H1 (cell line): Measurements from ENCODE around the gene ASCL5. TPM values are rescaled to one million over a fixed set of nuclear protein-coding genes. Genes with fewer than 3 reads are reported as not detected.

Experiments
- BACH1 ChIP-seq: IDR thresholded peaks from 2 replicates; pipeline ENCODE4 v1.6.1; 2012; ENCODE audit warnings: low read length, improper control_type of control experiment
- NANOG ChIP-seq: IDR thresholded peaks from 2 replicates; pipeline ENCODE4 v1.6.1; 2011; ENCODE audit warnings: low read length, low read depth, mild to moderate bottlenecking, inconsistent platforms; ENCODE audit not compliant: insufficient read depth, poor library complexity, severe bottlenecking
- polyA plus RNA-seq, 7 experiments: library from polyadenylated mRNA; depleted of rRNA in 3 of 7; stranded (reverse) in 5 of 7; unstranded in 2 of 7; fragments of >200 nt in 5 of 7; fragments of 200-250 nt in 2 of 7; gene quantifications; 1 replicate in 5 of 7; 2 replicates in 1 of 7; 4 replicates in 1 of 7; pipeline versions ENCODE4 v1.2.1 to v1.2.3, GENCODE V29; 2011 to 2013; ENCODE audit warnings: missing spikeins in 2 of 7, mixed read lengths in 2 of 7
- total RNA-seq: library from RNA; stranded (reverse); fragmentation: NEBNext Ultra II Directional; extraction: Animal tissue kit (Norgen Biotek cat#: 25700); gene quantifications from 2 replicates; pipeline ENCODE4 v1.2.1, GENCODE V29; 2021

Gene ASCL5
- total and polyA plus RNA-seq, 2 of the 8 experiments (the other 6 are each of a cell fraction or from before 2014, with no cell fraction given) = 0.29 to 0.41 TPM

DNA sequence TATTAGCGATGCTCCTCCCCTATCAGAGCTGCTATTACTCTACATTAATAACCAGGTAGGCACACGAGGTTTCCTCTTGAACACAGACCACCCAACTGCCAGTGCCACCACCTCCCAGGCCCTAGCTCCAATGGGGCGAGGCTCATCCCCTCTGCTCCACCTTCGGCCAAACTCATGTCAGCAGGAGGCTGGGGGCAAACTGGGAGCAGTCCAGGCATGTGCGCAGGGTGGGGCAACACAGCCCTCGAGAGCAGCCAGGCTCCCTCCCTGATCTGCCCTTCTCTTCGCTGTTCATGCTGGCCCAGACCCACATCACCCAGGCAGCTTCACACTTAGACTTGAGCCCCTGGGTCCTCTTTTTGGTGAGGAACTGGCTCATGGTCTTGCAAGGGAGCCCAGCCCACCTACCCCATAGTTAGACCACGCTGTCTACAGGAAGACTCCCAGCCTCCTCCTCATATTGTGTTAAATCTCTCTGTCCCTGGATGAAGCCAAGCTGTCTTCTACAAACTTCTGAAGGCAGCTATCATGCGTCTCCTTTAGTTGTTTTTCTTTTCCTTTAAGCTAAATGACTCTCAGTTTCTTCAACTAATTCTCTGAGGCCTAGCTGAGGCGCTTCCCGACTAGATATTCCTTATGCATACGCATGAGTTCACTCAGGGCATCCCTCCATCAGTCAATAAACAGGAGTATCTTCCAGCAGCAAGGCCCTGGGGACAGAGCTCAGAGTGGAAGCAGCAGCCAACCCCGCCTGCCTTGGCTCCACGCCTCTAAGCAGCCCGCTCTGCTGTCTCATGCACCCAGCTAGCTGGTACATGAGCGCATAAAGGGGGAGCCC is 15.2 kb upstream of the ASCL5 start (continued):
- TF ChIP-seq NANOG = no peak
- TF ChIP-seq BACH1 = no peak
